ENCODE data around the gene LRRC3B. TPM values are rescaled to one million over a fixed set of nuclear protein-coding genes. Genes with fewer than 3 reads are reported as not detected.

LRRC3B gene
- total and polyA plus RNA-seq, 4 donors: 0.08 to 0.19 TPM; not detected in 2

GRCh38 chr3:26628915-26629314 is 6.3 kb downstream of the LRRC3B start:
- Histone ChIP-seq H3K36me3 (ENCODE audit: control insufficient read depth in 4 of 4, insufficient read depth in 3 of 4, low read depth in 1 of 4, low read length in 3 of 4) (no peaks in the 10 kb centered on the region), H3K4me1 (ENCODE audit: control insufficient read depth in 4 of 4, insufficient read depth in 4 of 4, low read length in 3 of 4) (no peaks in the 10 kb centered on the region), H3K27me3 (ENCODE audit: control insufficient read depth in 4 of 4, insufficient read depth in 4 of 4, low read length in 3 of 4) (peaks cover 0 to 4% (median 0%) of the 10 kb centered on the region in 4 donors), H3K9me3 (ENCODE audit: control insufficient read depth in 4 of 4, low read length in 3 of 4) (no peaks in the 10 kb centered on the region), H3K4me3 (ENCODE audit: low read depth in 1 of 3, low read length in 3 of 3) (no peak overlapping the region), H3K27ac (ENCODE audit: low read depth in 1 of 2, low read length in 2 of 2) (no peak overlapping the region), H3K9ac (ENCODE audit: low read depth in 1 of 2, low read length in 2 of 2) (no peak overlapping the region)
- no peak for TF ChIP-seq HNF4A (conservative IDR thresholded peaks at IDR 0.05)
- no peak for TF ChIP-seq SP1 (IDR thresholded peaks at IDR 0.05)
- no peak for TF ChIP-seq YY1 (IDR thresholded peaks at IDR 0.05)
- no peak for TF ChIP-seq JUND (IDR thresholded peaks at IDR 0.05)
- TF ChIP-seq, protein P1, sequence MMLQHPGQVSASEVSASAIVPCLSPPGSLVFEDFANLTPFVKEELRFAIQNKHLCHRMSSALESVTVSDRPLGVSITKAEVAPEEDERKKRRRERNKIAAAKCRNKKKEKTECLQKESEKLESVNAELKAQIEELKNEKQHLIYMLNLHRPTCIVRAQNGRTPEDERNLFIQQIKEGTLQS (IDR thresholded peaks at IDR 0.05): no peak
- no peak for TF ChIP-seq TAF1 (conservative IDR thresholded peaks at IDR 0.05)
- TF ChIP-seq, protein P2, sequence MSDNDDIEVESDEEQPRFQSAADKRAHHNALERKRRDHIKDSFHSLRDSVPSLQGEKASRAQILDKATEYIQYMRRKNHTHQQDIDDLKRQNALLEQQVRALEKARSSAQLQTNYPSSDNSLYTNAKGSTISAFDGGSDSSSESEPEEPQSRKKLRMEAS (IDR thresholded peaks at IDR 0.05): no peak
- no peak for TF ChIP-seq NR2F2 (IDR thresholded peaks at IDR 0.05)
- no peak for TF ChIP-seq FOXA1 (IDR thresholded peaks at IDR 0.05)
- TF ChIP-seq EGR1 (IDR thresholded peaks at IDR 0.05; ENCODE audit: low read depth in 2 of 2): no peak
- no peak for TF ChIP-seq REST (IDR thresholded peaks at IDR 0.05)
- TF ChIP-seq, protein P3, sequence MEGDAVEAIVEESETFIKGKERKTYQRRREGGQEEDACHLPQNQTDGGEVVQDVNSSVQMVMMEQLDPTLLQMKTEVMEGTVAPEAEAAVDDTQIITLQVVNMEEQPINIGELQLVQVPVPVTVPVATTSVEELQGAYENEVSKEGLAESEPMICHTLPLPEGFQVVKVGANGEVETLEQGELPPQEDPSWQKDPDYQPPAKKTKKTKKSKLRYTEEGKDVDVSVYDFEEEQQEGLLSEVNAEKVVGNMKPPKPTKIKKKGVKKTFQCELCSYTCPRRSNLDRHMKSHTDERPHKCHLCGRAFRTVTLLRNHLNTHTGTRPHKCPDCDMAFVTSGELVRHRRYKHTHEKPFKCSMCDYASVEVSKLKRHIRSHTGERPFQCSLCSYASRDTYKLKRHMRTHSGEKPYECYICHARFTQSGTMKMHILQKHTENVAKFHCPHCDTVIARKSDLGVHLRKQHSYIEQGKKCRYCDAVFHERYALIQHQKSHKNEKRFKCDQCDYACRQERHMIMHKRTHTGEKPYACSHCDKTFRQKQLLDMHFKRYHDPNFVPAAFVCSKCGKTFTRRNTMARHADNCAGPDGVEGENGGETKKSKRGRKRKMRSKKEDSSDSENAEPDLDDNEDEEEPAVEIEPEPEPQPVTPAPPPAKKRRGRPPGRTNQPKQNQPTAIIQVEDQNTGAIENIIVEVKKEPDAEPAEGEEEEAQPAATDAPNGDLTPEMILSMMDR (IDR thresholded peaks at IDR 0.05; ENCODE audit: low read depth, low read length, missing input control): no peak
- TF ChIP-seq RAD21 (IDR thresholded peaks at IDR 0.05): no peak
- no peak for TF ChIP-seq FOXA2 (IDR thresholded peaks at IDR 0.05)
- no peak for TF ChIP-seq RXRA (IDR thresholded peaks at IDR 0.05)
- no peak for TF ChIP-seq GABPA (IDR thresholded peaks at IDR 0.05 in 1 of 2, conservative IDR thresholded peaks at IDR 0.05 in 1 of 2)
- WGBS: 59% methylated on average over 1 of the region's 1 CpG
- DNase-seq (ENCODE audit: low spot score): no peak

DNA sequence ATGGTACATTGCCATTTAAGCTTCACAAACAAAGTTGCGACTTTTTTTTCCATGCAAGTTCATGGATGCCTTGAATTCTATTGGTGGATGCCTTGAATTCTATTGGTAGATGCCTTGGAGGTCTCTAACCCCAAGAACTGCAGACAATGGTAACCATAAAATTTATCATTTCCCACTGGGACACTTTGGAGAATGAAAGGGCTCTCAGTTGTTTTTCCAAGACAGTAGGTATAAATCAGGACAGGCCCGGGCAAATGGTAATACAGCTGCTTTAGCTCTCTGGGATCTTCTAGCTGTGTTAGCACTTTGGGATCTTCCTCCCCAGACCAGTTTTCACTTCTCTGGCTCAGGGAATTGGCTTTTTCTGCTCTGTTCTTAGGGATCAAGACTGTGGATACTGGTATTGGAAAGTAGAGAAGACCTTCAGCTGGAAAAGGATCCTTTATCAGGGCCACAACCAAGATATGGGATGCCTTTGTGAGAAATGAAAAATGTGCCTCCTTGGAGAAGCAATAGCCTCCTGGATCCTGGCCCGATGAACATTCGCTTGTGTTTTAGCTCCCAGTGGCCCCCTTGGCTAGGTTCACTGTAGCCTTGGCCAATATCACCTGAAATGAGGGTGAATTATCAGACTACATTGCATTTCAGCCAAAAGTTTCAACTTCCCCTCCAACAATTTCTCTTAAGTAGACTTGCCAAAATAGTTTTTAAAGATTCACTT is 8.3 kb downstream of the LRRC3B start:
- H3K27me3 ChIP-seq (ENCODE audit: control insufficient read depth in 4 of 4, insufficient read depth in 4 of 4, low read length in 3 of 4): peaks cover 0 to 3% (median 0%) of the 10 kb centered on the region in 4 donors
- no peak overlapping the region for H3K9ac ChIP-seq (ENCODE audit: low read depth in 1 of 2, low read length in 2 of 2)
- H3K4me1 ChIP-seq (ENCODE audit: control insufficient read depth in 4 of 4, insufficient read depth in 4 of 4, low read length in 3 of 4): no peaks in the 10 kb centered on the region
- H3K27ac ChIP-seq (ENCODE audit: low read depth in 1 of 2, low read length in 2 of 2): no peak overlapping the region
- TF ChIP-seq, protein P2 (IDR thresholded peaks at IDR 0.05): no peak
- TF ChIP-seq EGR1 (IDR thresholded peaks at IDR 0.05; ENCODE audit: low read depth in 2 of 2) (no peak), GABPA (IDR thresholded peaks at IDR 0.05 in 1 of 2, conservative IDR thresholded peaks at IDR 0.05 in 1 of 2) (no peak), TAF1 (conservative IDR thresholded peaks at IDR 0.05) (no peak), RXRA (IDR thresholded peaks at IDR 0.05) (no peak), NR2F2 (IDR thresholded peaks at IDR 0.05) (no peak), FOXA1 (IDR thresholded peaks at IDR 0.05) (no peak), HNF4A (conservative IDR thresholded peaks at IDR 0.05) (no peak)
- TF ChIP-seq, protein P3 (IDR thresholded peaks at IDR 0.05; ENCODE audit: low read depth, low read length, missing input control): no peak
- TF ChIP-seq, protein P1 (IDR thresholded peaks at IDR 0.05): no peak
- H3K4me3 ChIP-seq (ENCODE audit: low read depth in 1 of 3, low read length in 3 of 3): no peak overlapping the region
- no peaks in the 10 kb centered on the region for H3K9me3 ChIP-seq (ENCODE audit: control insufficient read depth in 4 of 4, low read length in 3 of 4)
- DNase-seq (ENCODE audit: low spot score): no peak
- WGBS: 90% methylated on average over 4 of the region's 4 CpGs
- H3K36me3 ChIP-seq (ENCODE audit: control insufficient read depth in 4 of 4, insufficient read depth in 3 of 4, low read depth in 1 of 4, low read length in 3 of 4): no peaks in the 10 kb centered on the region
